ENCODE data around the gene HECTD4.
"Not testable (repeated sequence)": the region's sequence is repeated elsewhere in the genome, so short reads cannot be mapped to it uniquely, and the experiment has no call there.

The HECTD4 gene

DNA sequence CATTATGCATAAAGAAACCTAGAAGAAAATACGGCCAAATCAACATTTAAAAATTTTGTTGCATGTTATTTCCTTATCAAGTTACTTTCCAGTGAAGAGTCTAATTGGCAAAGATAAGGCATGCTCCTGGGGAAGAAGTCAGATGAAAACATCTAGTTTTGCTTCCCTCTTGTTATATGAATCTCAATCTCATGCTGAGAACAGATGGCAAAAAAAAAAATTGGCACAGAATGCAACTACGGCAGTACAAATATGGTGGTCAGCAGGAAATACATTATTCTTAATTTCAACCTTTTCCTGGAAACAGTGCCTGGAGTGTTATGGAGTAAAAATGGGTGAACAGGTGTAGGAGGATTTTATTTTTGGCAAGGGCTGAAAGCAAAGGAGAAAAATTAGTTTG, 32.8 kb downstream of the HECTD4 start:
- Histone ChIP-seq H3K27me3 (no peaks in the 10 kb centered on the region), H3K4me3 (ENCODE audit: low read depth in 1 of 2, low read length in 1 of 2) (no peak overlapping the region), H3K9me3 (no peaks in the 10 kb centered on the region), H3K36me3 (no peaks in the 10 kb centered on the region), H3K4me1 (ENCODE audit: control insufficient read depth in 1 of 2, insufficient read depth in 1 of 2, low read depth in 1 of 2, low read length in 1 of 2) (peaks cover 2 to 12% of the 10 kb centered on the region in 2 experiments), H3K27ac (no peak overlapping the region)
- no peak for TF ChIP-seq CTCF (IDR thresholded peaks at IDR 0.05)

DNA sequence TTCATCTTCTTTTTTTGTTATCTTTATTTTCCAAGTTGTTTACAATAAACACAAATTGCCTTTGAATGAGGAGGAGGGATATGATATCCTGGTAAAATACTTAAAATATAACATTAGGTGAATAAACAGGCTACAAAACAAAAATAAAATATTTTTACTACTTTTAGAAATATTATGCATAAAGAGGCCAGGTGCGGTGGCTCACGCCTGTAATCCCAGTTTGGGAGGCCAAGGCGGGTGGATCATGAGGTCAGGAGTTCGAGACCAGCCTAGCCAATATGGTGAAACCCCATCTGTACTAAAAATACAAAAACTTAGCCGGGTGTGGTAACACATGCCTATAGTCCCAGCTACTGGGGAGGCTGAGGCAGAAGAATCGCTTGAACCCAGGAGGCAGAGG, 33.3 kb downstream of the HECTD4 start:
- H3K4me1 ChIP-seq (ENCODE audit: control insufficient read depth in 1 of 2, insufficient read depth in 1 of 2, low read depth in 1 of 2, low read length in 1 of 2); H3K4me3 ChIP-seq (ENCODE audit: low read depth in 1 of 2, low read length in 1 of 2); H3K27me3 ChIP-seq: not testable (repeated sequence)

DNA sequence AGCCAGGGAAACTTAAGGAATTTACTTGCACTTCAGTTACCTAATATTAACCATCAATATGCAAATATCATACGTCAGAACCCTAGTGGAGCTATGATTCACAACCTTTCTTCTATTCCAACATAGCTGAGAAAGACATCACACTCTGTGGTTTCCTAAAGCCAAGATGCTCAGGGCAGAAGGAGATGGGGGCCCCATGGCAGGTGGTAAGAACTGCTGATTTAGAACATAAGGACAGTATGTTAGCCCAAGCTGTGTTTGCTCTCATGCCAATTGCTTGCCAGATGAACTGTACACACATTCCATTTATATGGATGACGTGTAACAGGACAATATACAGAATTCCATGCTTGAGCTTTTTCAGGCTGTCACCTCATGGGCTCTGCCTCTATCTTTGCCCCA, 34.6 kb downstream of the HECTD4 start:
- H3K4me3 ChIP-seq (ENCODE audit: low read depth in 1 of 2, low read length in 1 of 2): no peak overlapping the region
- no peaks in the 10 kb centered on the region for H3K9me3 ChIP-seq
- no peak overlapping the region for H3K27ac ChIP-seq
- no peaks in the 10 kb centered on the region for H3K27me3 ChIP-seq
- H3K36me3 ChIP-seq: no peaks in the 10 kb centered on the region
- H3K4me1 ChIP-seq (ENCODE audit: control insufficient read depth in 1 of 2, insufficient read depth in 1 of 2, low read depth in 1 of 2, low read length in 1 of 2): peaks cover 0 to 1% of the 10 kb centered on the region in 2 experiments
- TF ChIP-seq CTCF (IDR thresholded peaks at IDR 0.05): no peak

More for the DNA sequence above, 33.3 kb downstream of the HECTD4 start:
- not testable (repeated sequence) for H3K9me3 ChIP-seq, H3K27ac ChIP-seq, H3K36me3 ChIP-seq

GRCh38 chr12:112346194-112346593, 36.0 kb downstream of the HECTD4 start:
- no peaks in the 10 kb centered on the region for H3K9me3 ChIP-seq
- no peak overlapping the region for H3K4me3 ChIP-seq (ENCODE audit: low read depth in 1 of 2, low read length in 1 of 2)
- peaks cover 0 to 6% of the 10 kb centered on the region in 2 experiments for H3K4me1 ChIP-seq (ENCODE audit: control insufficient read depth in 1 of 2, insufficient read depth in 1 of 2, low read depth in 1 of 2, low read length in 1 of 2)
- no peaks in the 10 kb centered on the region for H3K36me3 ChIP-seq
- H3K27ac ChIP-seq: no peak overlapping the region
- no peaks in the 10 kb centered on the region for H3K27me3 ChIP-seq
- TF ChIP-seq CTCF (IDR thresholded peaks at IDR 0.05): no peak

GRCh38 chr12:112344220-112344619, 38.0 kb downstream of the HECTD4 start:
- peaks cover 0 to 6% of the 10 kb centered on the region in 2 experiments for H3K4me1 ChIP-seq (ENCODE audit: control insufficient read depth in 1 of 2, insufficient read depth in 1 of 2, low read depth in 1 of 2, low read length in 1 of 2)
- H3K4me3 ChIP-seq (ENCODE audit: low read depth in 1 of 2, low read length in 1 of 2): no peak overlapping the region
- H3K27ac ChIP-seq: no peak overlapping the region
- H3K36me3 ChIP-seq: no peaks in the 10 kb centered on the region
- H3K27me3 ChIP-seq: no peaks in the 10 kb centered on the region
- no peak for TF ChIP-seq CTCF (IDR thresholded peaks at IDR 0.05)
- no peaks in the 10 kb centered on the region for H3K9me3 ChIP-seq

DNA sequence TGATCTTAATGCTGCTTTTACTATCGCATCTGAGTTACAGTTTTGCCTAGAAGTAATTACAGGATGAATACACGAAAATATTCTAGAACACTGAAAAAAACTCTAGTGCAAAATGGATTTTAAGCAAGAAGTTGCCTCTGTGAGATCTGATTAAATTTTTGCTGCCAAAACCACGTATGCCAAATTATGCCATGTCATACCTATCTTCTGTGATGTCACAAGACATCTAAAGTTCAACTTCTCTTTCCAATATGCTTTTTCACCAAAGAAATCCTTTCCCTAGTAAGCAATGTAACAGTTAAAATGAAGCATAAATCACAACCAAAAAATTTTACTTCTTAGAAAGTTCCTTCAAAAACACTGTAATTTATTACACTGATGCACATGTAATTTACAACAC, 39.6 kb downstream of the HECTD4 start:
- Histone ChIP-seq H3K9me3 (no peaks in the 10 kb centered on the region), H3K4me3 (ENCODE audit: low read depth in 1 of 2, low read length in 1 of 2) (no peak overlapping the region), H3K27ac (no peak overlapping the region), H3K27me3 (no peaks in the 10 kb centered on the region), H3K4me1 (ENCODE audit: control insufficient read depth in 1 of 2, insufficient read depth in 1 of 2, low read depth in 1 of 2, low read length in 1 of 2) (peaks cover 0 to 6% of the 10 kb centered on the region in 2 experiments), H3K36me3 (no peaks in the 10 kb centered on the region)
- no peak for TF ChIP-seq CTCF (IDR thresholded peaks at IDR 0.05)
